Motor neuron (in vitro differentiated cells): Measurements from ENCODE around the gene RPTOR. TPM values are rescaled to one million over a fixed set of nuclear protein-coding genes. Genes with fewer than 3 reads are reported as not detected.
A peak's percentile ranks its signal among the peaks of the same experiment; 100 is the strongest.

Source experiments
- ATAC-seq, 8 experiments: fragments of 200-7000 bp; cut with Tn5 transposase; replicated peaks in 6 of 8; 2 replicates each; pipeline ENCODE4 v1.8.0; 2021; ENCODE audit warnings: mild to moderate bottlenecking in 8 of 8, moderate library complexity in 8 of 8
- H3K27ac ChIP-seq, 2 donors: fragments of 250-450 bp; sonication (Bioruptor Pico); 2 replicates each; pipeline ENCODE4 v1.9.0; 2021; ENCODE audit warnings: antibody characterized with exemption in 2 of 2, mild to moderate bottlenecking in 2 of 2, moderate library complexity in 1 of 2
- H3K4me1 ChIP-seq, 2 donors: fragments of 250-450 bp; sonication (Bioruptor Pico); replicated peaks in 1 of 2; 2 replicates each; pipeline ENCODE4 v1.6.1; 2021; ENCODE audit warnings: antibody characterized with exemption in 2 of 2, mild to moderate bottlenecking in 2 of 2, moderate library complexity in 1 of 2
- H3K4me3 ChIP-seq, 5 donors: fragments of 250-450 bp; sonication (Bioruptor Pico); 2 replicates each; pipeline ENCODE4 v1.9.0; 2021; ENCODE audit warnings: antibody characterized with exemption in 5 of 5, mild to moderate bottlenecking in 5 of 5, moderate library complexity in 4 of 5
- WGBS, 10 experiments: fragments of 450-650 bp; shearing (Covaris generic); methylation state at CpG; one replicate each; pipeline ENCODE4 v1.0.0; 2022; 5-methylcytosine and 5-hydroxymethylcytosine counted together
- in situ Hi-C, 9 experiments: fragments of 400-800 bp; cut with MboI; loops; one replicate each; pipeline ENCODE4 v1.15.0; 2021; ENCODE audit warnings: low sequenced_read_pairs in 9 of 9, low pct_unique_long_range_greater_than_20kb in 2 of 9; ENCODE audit not compliant: unreplicated experiment in 9 of 9
- total RNA-seq, 8 experiments: library from RNA; unstranded; fragments of 300-600 nt; gene quantifications; 2 replicates each; pipeline versions ENCODE4 v1.2.3 to v1.2.4, GENCODE V29; 2022

RPTOR gene
- total RNA-seq, 8 experiments from 2014 or later: 15.6 to 53.3 (median 19.2) TPM

DNA sequence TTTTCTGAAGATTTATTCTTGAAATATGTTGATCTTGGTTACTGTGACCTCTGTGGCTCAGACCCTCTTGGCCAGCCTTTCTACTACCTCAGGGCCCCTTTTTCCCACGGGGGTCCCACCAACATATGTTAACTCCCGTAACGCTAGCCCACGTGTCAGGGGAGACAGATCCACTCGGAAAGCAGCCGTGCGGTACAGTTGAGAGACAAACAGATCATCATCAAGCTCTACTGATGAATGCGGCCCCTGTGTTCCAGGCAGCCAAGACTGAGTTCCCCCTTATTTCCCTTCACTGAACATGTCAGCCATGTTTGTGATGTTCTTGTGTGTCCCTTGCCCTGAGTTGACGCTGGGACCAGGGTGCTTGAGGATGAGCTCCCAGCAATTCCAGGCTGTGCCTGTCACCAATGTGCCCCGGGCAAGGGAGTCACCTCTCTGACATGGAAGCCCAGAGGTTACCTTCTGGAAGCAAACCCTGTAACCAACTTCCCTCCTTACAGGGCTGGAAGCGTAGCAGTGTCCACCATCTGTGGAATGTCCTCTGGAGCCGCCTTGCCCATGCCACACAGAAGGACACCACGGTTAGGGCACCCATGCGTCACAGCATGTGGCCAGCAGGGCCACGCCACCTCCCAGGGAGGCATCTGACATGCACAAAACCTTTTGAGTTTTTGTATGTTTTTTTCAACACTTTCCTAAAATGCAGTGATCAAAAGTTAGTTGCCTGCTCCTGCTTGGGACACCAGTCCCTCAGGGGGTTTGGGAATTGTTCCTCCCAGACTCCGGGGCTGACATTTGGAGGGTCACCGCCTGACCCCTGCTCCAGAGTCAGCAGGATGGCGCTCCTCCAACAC lies 253.3 kb downstream of the RPTOR start:
- in situ Hi-C loops: no loop called here
- 60 to 100% (median 96%) methylated on average over 1 to 11 of the region's 18 CpGs; no CpG with 5 or more reads in 2 of the 10 experiments for WGBS, 10 experiments

DNA sequence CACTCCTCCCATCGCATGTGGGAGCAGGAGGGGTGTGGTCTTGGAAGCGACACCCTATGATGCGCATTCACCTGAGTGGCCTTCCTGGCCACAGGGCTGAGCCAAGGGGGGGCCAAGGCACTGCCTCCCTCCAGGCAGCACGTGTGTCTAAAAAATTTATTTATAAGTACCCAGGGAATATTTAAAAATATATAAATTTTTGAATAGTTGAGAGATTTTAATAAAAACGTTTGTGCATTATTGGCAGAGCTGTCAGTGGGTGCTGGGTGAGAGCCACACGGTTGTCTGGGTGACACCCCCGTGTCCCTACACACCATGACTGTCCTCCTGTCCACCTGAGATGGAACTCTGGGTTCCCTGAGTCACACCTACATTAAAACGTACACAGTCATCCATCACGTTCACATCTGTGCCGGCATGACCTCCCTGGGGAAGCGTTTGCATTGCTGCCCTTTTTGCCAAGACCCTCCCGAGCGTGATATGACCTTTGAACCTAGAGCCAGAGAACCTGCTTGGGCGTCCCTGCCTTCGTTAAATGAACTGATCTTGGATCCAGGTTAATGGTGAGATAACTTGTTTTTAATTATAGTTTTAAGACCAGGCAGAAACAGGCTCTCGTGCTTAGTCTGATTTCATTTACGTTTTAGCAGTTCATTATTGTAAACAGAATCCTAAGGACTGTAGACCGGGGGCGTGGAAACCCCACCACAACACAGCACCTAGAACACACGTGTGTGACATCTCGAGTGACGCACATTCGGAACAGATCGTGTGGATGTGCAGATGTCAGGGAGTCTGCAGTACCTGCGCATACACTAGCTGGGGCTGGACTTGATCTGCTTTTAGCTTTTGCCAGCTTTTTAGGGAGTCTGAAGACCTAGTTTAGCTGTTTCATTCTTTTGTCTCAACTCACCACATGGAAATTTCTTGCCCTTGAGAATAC lies 254.2 kb downstream of the RPTOR start:
- 62 to 93% (median 77%) methylated on average over 2 to 19 of the region's 25 CpGs; no CpG with 5 or more reads in 2 of the 10 experiments for WGBS, 10 experiments
- Histone ChIP-seq H3K27ac (no peak overlapping the region), H3K4me1 (peaks cover 31 to 50% of the 10 kb centered on the region in 2 donors), H3K4me3 (no peak overlapping the region)
- in situ Hi-C loops: no loop called here
- peak in 5 of 8 experiments; percentile 19 to 60 (median 52) for ATAC-seq

More for the DNA sequence above, 253.3 kb downstream of the RPTOR start:
- Histone ChIP-seq H3K4me1 (peaks cover 31 to 50% of the 10 kb centered on the region in 2 donors), H3K4me3 (no peak overlapping the region), H3K27ac (no peak overlapping the region)
- ATAC-seq: no peak

DNA sequence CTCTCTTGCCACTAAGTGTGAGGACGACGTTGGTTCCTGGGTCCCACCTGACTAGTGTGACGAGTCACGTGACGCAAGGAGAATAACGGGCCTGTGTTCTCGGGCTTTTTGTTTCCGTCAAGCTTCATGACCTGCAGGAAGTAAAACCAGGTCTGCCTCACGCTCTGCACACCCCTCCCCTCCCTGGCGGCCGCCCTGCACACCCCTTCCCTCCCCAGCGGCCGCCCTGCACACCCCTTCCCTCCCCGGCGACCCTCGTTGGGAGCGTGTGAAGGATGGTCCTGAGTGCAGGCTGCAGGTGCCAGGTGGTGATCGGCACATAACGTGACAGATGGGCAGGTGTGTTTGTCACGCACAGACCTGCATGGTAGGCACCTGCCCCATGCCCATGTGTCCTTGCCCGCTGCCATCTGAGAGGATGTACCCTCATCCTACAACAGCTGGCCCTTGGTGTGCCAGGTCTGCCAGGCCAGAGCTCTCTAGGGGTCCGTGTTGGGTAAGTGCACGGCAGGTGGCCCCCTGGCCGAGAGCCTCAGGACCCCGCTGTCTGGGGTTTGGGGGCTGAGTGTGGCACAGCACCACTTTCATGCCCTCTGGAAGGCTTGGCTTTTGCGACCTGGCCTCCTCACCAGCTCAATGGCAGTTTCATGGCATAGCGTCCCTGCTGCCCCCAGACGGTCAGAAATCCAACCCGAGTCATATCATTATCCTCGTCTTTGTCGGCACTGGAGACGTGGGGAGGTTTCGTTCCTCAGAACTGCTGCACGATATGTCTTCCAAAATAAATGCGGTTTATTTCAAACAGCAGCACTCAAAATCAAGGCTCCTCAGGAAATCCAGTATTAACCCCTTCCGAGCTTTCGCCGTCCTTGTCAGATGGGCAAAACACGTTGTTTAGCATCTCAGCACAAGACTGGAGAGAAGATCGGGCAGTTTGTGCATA lies 255.2 kb downstream of the RPTOR start:
- no peak overlapping the region for H3K4me3 ChIP-seq
- peak in 1 of 8 experiments; percentile 6 for ATAC-seq
- H3K4me1 ChIP-seq: peaks cover 28 to 44% of the 10 kb centered on the region in 2 donors
- H3K27ac ChIP-seq: no peak overlapping the region
- in situ Hi-C loops: no loop called here
- 80 to 100% (median 91%) methylated on average over 1 to 19 of the region's 40 CpGs for WGBS, 10 experiments

DNA sequence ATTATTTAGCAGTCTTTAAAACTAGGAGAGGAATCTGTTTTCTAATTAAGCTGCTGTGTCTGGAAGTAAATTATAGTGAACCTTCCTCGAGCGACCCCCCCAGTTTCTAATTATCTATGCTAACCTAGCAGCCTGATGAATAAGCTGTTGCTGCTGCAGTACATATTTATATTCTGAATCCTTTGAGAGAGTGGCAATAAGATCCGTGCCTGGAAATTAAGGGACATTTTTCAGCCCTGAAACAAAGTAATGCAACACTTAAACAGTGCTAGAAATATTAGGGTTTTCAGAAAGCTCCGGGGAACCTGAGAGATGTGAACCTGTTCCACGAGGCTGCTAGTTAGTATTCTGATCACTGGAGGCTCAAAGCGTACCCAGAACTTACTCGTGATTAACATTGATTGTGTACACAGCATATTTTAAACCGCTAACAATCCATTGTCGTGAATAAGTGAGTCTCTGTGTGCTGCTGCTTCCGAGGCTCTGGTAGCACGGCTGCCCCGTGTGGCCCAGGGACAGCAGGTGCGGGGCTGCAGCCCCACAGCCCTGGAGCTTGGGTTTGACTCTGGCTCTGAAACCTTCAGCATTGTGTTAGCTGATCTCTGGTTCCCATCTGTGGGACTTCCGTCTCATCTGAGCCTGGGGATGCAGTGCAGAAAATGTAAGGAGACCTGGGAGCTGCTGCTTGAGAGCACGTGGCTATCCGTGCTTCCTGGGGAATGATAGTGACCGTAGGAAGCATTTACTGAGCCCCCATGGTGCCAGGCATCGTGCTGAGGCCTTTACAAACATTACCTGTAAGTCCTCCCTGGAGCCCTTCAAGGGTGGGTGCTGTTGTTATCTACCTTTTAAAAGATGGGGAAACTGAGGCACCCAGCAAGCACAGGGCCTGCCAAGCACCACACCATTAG lies 256.1 kb downstream of the RPTOR start:
- in situ Hi-C loops: no loop called here
- Histone ChIP-seq H3K27ac (no peak overlapping the region), H3K4me1 (peaks cover 30 to 39% of the 10 kb centered on the region in 2 donors), H3K4me3 (no peak overlapping the region)
- peak in 5 of 8 experiments; percentile 29 to 71 (median 42) for ATAC-seq
- 58 to 95% (median 83%) methylated on average over 2 to 10 of the region's 18 CpGs for WGBS, 10 experiments

DNA sequence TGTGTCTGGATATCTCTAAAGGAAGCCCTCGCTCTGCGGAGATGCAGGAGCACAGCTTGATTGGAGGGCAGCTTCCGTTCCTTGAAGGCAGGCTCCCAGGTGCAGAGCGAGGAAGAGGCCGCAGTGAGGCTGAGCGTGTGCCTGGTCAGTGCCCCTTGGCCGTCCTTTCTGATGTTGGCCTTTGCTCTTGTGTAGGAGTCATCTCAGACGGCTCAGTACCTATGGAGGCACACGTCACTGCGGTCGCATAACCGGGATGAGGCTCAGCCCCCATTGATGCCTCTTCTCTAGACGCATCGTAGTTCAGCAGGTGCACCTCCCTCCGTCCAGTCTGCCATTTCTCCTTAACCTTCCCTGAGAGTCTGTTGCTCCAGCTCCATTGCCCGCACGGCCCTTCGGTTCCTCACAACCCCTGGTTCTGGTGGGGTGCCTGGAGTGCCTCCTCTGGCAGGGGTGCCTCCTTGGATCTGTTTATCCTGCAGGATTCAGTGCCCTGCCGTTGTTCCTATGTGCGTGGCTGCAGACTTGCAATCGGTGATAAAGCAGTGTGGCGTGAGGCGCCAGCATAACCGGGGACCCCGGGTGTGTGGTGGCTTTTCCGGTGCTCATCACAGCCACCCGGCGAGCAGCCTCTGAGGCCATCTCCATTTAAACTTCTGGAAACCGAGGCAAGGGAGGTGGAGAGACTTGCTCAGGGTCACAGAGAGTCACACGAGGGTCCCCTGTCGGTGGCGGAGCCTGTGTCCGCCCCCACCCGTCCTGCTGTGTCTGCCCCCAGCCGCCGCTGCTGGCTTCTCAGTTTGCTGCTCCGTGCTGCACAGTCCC lies 258.2 kb downstream of the RPTOR start:
- H3K4me1 ChIP-seq: peaks cover 21 to 29% of the 10 kb centered on the region in 2 donors
- ATAC-seq: no peak
- H3K27ac ChIP-seq: no peak overlapping the region
- in situ Hi-C loops: no loop called here
- H3K4me3 ChIP-seq: no peak overlapping the region
- WGBS, 10 experiments: 90 to 100% (median 93%) methylated on average over 2 to 13 of the region's 37 CpGs; no CpG with 5 or more reads in 3 of the 10 experiments

DNA sequence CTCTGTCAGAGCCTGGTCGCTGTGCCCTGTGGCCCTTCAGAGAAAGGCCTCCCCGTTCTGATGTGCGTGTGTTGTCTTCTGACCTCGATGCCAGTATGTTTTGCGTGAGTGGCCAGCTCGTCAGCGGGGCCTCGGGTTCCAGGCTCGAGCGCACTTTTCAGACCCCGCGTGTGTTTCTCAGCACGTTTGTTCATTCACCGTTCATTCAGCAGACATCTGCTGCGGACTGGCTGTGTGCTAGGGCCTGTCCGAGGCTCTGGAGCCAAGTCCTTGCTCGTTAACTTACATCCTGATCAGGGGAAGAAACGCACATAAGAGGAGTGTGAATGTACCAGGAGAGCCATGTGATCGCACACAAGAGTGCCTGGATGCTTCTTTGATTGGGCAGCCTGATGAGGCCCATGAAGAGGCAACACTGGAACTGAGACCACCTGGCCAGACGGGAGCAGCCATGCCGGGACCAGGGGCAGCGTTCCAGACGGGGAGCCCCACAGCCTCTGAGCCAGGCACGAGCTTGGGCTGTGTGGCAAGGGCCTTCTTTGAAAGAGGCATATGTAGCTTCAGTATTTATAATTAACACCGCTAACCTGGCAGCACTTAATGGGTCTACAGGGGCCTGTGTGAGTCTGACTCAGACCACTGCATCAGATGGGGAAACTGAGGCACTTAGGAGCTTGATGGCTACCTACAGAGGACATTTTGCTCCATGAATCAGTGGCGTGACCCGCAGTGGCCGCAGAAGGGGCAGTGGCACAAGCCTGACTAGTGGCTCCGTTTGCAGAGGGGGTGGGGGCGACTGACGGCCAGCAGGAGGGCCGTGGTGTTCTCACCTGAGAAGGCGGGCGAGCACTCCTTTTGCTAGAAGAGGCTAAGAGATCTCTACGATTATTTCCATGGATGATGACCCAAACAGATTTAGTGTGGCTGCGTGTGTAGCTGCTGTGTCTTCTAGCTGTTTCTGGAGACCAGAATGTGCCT lies 259.1 kb downstream of the RPTOR start:
- no peak for ATAC-seq
- Histone ChIP-seq H3K27ac (no peak overlapping the region), H3K4me3 (no peak overlapping the region), H3K4me1 (peaks cover 18 to 24% of the 10 kb centered on the region in 2 donors)
- in situ Hi-C loops: no loop called here
- 70 to 97% (median 95%) methylated on average over 1 to 21 of the region's 36 CpGs; no CpG with 5 or more reads in 1 of the 10 experiments for WGBS, 10 experiments

DNA sequence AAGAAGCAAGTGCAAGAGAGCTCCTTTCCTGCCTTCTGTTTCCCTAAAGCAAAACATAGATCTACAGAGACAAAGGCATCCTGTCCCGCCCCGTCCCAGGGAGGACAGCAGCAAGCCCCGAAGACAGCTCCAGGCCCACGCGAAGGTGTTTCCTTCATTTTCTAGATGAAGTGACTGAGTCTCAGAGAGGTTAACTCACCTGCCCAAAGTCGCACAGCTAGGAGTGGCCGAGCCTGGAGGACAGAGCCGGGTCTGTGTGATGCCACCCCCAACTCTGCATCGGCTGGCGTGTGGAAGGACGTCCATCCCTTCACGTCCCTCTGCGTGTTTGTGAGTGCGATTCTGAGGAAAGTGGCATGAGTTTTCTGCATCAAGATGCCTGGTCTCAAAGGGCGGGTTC lies 259.8 kb downstream of the RPTOR start:
- Histone ChIP-seq H3K4me1 (peaks cover 12 to 17% of the 10 kb centered on the region in 2 donors), H3K4me3 (no peak overlapping the region), H3K27ac (no peak overlapping the region)
- in situ Hi-C loops: no loop called here
- ATAC-seq: no peak
- 80 to 100% (median 97%) methylated on average over 1 to 12 of the region's 15 CpGs; no CpG with 5 or more reads in 3 of the 10 experiments for WGBS, 10 experiments

DNA sequence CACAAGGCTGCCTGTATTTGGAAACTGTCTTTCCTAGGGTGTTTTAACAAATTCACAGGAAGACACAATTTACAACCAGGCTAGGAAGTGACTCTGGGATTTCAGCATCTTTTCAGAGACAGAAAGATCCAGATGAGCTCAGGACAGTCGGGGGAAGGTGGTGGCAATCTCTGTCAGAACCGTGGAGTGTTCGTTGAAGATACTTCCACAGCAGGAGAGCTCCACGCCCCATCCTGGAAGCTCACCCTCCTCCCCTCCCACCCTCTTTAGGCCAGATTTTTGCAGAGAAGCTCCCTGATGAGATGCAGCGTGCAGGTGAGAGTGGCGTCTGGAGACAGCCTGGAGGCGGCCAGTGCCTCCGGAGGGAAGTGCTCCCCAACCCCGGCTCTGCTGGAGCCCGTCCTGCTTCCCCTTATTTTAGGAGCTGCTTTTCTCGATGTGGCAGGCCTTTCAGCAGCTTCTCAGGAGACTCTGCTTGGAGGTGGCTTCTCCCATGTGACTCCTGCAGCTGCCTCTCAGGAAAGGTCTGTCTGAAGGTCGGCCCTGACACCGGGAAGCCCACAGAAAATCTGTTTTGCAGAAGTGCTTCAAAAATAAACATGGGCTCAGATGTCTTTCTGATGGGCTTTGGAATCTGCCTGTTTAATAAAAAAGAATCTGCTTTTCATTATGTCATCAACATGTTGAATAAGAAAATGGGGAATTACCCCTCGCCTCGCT lies 260.6 kb downstream of the RPTOR start:
- Histone ChIP-seq H3K4me3 (no peak overlapping the region), H3K4me1 (peaks cover 11 to 13% of the 10 kb centered on the region in 2 donors), H3K27ac (peak overlapping the region in 1 of 2 donors; percentile 37)
- peak in 3 of 8 experiments; percentile 39 to 44 (median 44) for ATAC-seq
- WGBS, 10 experiments: 60 to 100% (median 84%) methylated on average over 1 to 13 of the region's 15 CpGs; no CpG with 5 or more reads in 2 of the 10 experiments
- in situ Hi-C loops: no loop called here

DNA sequence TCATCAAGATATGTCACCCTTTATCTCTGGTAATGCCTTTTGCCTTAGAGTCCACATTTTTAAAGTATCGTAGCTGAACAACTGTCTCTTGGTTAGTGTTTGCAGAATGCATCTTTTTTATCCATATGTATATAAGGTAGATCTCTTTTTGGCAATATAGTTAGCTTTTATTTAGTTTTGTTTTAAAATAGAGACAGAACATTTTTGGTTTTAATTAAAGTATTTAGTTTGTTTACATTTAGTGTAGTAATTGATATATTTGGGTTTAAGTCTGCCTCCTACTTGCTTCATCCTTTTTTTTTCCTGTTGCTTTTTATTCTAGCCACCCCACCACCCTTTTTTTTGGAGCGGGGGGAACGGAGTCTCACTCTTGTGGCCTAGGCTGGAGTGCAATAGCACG lies 262.4 kb downstream of the RPTOR start:
- no peak overlapping the region for H3K27ac ChIP-seq
- ATAC-seq: no peak
- in situ Hi-C loops: no loop called here
- peaks cover 5 to 8% of the 10 kb centered on the region in 2 donors for H3K4me1 ChIP-seq
- 90 to 100% (median 98%) methylated on average over 1 to 4 of the region's 4 CpGs; no CpG with 5 or more reads in 1 of the 10 experiments for WGBS, 10 experiments
- no peak overlapping the region for H3K4me3 ChIP-seq
